GM18868 (cell line): ENCODE measurements around the gene TEX35.
A peak's percentile ranks its signal among the peaks of the same experiment; 100 is the strongest.
"Not testable (repeated sequence)": the region's sequence is repeated elsewhere in the genome, so short reads cannot be mapped to it uniquely, and the experiment has no call there.

Experiments
- ATAC-seq: cut with Tn5 transposase; IDR thresholded peaks from one replicate; pipeline ENCODE4 v1.9.1; 2021; ENCODE audit warnings: mild to moderate bottlenecking, moderate library complexity; ENCODE audit not compliant: unreplicated experiment

The TEX35 gene

GRCh38 chr1:178539291-178539690 lies 26.4 kb downstream of the TEX35 start:
- ATAC-seq, result no peak

GRCh38 chr1:178540204-178540603 lies 27.3 kb downstream of the TEX35 start:
- ATAC-seq, result no peak

DNA sequence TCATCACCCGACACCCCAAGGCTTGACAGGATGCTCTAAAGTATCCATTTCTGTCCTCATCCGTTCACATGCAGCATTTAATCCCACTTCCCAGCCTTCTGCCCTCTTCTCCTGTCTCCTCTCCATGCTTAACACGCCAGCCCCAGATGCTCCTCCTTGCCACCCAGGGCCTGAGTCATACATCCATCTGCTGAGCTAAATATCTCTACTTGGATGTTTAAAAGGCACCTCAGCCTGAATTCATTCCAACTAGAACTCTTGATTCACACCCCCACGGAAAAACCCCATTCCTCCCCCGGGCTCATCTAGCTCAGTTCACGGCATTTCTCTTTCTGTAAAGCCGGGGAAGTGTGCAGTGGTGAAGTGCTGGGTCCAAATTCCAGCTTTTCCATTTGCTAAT lies 27.7 kb downstream of the TEX35 start:
- ATAC-seq, result no peak

DNA sequence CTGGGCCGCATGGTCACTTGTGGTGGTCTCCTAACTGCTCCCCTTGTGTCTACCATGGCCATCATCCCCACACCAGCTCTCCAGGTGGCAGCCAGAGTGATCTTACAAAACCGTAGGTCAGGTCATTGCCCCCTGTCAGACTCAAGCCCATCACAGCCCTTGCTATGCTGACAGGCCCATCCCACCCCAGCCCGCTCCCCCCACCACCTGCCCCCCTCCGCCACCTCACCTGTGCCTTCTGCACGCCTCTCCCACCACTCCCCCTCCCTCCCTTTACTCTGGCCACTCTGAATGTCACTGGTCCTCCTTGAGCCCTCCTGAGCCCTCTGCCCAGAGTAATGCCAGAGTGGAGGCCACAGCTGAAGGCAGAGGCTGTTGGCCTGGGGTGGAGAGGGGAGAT lies 28.5 kb downstream of the TEX35 start:
- no peak for ATAC-seq

DNA sequence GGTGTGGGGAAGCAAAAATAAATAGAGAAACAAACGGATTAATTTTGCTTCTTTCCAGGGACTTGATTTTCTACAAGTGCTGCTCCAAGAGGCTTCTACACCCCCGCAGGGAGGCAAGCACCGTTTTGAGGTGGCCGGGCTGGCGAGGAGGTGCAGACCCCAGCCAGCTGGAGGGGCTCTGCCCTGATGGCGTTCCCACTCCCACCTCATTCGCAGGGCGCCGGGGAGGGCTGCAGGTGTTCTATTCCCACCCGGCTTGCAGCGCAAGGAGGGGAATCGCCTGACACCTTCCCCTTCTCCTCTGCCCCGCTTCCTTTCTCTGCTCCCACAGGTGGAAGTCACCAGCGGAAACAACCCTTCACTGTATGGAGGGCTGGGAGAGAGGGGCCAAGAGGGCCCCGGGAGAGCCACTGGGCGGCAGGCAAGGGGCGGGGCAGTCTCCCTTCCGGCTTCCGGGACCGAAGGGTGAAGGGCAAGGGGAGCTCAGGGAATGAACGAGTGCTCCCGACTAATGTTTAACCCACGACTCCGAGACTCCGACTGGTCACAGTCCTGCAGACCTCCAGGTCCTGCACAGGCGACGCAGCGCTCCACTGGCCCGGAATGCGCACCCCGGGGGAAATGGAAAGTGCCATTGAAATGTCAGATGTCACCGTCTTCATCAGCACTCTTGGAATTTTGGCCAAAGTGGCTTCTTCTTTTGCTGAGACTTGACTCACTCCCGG lies 29.1 kb downstream of the TEX35 start:
- peak; percentile 45 for ATAC-seq

- ATAC-seq, result peak; percentile 86
These were observed 29.8 kb downstream of the TEX35 start for GRCh38 chr1:178542554-178543289.

- ATAC-seq, result peak; percentile 30
These were observed 30.3 kb downstream of the TEX35 start for GRCh38 chr1:178543290-178543607.

- no peak for ATAC-seq
These were observed 31.6 kb downstream of the TEX35 start for GRCh38 chr1:178544531-178544930.

- ATAC-seq, result no peak
These were observed 35.2 kb downstream of the TEX35 start for GRCh38 chr1:178548108-178548507.

DNA sequence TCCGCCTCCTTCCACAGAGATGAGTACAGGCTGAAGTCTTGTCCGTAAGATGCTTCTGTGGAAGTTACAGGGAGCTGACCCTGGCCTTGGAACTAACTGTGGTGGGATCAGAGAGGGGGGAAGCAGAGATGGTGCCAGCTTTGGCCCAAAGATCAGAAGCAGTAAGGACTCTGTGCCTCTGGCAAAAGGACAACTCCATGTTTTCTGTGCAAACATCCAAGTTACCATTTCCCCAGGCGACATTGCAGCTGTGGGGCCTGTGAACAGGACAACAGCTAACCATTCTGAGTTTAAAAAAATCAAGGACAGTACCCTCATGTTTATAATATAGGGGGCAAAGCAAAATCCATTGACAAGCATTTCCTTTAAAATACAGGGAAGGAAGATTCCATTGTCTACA lies 38.4 kb downstream of the TEX35 start:
- ATAC-seq, result no peak

DNA sequence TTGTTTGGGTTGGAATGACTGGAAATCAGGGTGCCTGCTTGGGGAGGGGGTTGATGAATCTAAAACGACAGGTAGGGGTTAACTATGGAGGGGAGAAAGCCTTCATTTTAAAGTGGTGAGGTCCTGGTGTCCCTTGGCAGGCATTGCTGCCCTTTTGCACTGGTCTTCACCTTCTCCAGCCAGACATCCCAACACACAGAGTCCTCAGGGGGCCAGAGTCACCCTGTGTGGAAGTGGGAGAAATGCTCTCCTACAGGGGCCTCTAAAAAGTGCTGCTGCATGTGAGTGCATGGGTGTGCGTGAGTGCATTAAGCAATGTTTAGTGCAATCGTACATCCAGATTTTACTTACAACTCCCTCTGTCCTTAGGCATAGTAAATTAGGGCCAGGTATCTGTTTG lies 39.0 kb downstream of the TEX35 start:
- no peak for ATAC-seq

DNA sequence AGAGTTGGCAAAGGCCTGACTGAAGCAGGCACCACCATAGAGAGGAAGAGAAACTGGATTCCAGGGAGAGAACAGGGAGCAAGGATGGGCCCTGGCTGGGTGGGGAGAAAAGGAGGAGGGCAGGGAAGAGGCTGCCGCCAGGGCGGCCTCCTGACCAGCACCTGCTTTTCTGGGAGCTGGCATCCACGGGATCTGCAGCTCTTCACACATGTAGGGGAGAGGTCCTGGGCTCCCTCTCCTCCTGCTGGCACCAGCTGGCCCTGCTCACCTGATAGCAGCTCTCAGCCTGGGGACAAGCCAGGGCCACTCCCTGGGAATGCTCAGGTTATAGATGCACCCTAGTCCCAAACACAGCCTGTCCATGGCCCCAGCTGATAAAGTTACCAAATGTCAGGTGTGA lies 39.9 kb downstream of the TEX35 start:
- no peak for ATAC-seq

DNA sequence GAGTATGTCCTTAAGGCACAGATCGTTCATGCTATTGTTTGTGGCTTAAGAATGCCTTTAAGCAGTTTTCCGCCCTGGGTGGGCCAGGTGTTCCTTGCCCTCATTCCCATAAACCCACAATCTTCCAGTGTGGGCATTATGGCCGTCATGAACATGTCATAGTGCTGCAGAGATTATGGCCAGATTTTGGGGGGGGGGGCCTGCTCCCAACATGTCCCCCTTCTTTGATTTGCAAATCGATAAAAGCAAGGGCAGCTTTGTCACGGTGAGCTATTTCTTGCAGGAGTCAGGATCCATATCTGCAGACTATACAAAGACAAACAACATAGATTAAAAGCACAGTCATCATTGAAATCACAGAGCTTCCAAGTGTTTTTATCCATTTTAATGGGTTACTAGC lies 41.4 kb downstream of the TEX35 start:
- not testable (repeated sequence) for ATAC-seq

- not testable (repeated sequence) for ATAC-seq
These were observed 42.7 kb downstream of the TEX35 start for GRCh38 chr1:178555613-178556012.

DNA sequence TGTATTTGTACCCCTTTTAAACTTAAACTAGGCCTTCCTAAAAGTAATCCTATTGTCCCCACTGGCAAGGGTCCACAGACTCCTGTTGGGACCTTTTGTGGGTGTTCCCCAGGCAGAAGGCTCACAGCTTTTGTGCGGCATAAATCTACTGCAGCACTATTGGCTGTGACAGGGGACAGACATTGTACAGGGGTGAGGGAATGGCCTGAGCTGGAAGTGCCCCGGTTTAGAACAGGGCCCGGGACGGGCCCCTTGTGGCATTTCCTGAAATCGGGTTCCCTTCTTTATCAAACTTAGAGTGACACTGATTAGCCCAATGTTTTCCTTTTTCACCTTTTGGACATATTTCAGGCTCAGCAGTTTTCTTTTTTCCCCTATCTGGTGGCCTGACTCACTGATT lies 45.9 kb downstream of the TEX35 start:
- not testable (repeated sequence) for ATAC-seq

GRCh38 chr1:178560871-178561376 lies 48.0 kb downstream of the TEX35 start:
- ATAC-seq, result no peak

DNA sequence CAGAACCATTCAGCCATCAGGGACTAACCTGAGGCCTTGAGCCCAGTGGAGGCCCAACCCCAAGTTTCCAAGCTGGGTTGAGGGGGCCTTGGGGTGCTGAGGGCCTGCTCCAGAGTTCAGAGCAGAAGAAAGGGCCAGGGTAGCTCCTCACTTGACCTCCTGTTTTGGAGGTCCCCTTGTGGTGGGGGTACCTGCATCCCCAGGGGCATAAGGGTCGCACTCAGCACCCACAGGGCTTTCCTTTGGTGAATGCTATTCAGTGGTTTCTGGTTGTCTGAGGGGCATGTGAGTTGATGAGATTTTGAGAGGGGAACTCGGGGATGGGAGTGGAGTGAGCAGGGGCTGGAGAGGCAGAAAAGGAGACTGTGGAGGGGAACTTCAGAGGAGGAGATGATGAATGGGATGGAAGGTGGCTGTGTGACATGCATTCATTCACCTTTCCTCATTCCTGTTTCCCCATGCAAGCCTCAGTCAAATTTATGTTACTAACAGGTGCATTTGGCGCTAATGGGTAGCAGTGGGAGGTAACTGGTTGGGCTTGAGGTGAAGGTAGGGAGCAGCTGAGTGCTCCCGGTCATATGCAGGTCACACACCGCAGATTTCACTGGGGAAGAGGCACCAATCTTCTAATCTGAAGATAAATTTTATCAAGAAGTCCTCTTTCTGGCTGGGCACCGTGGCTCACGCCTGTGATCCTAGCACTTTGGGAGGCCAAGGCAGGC lies 50.4 kb downstream of the TEX35 start:
- ATAC-seq, result no peak

- no peak for ATAC-seq
These were observed 51.3 kb downstream of the TEX35 start for GRCh38 chr1:178564086-178564782.

DNA sequence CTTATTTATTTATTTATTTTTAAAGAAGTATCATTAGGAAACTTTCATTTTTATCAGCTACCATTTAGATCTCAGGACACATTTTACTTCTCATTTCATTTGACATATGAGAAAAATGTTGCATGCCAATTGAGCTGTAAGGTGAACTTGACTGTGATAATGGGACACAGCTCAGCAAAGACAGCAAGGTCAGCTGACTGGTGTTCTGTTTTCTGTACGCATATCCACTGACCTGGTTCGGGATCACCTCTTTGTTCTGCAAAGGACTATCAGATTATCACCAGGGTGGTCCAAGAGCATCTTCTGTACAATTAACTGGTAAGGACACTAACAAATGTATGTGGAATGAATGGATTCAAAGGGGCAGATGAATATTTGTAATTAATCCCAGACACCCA lies 51.9 kb downstream of the TEX35 start:
- no peak for ATAC-seq

DNA sequence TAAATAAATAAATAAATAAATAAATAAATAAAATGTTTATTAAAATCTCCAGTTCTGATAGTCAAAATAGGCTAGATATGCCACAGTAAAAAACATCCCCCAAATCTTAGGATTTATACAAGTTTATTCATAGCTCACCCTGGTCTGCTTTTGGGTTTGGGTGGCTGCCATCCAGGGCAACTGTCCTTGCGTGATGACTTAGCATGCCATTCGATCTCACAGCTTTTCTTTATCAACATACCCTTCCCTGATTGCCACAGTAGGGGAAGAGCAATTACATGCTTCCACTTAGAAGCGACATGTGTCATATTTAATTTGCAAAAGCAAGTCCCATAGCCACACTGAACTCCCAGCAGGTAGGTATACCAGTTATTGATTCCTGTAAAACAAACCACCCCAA lies 52.7 kb downstream of the TEX35 start:
- ATAC-seq, result no peak

GRCh38 chr1:178566187-178566586 lies 53.3 kb downstream of the TEX35 start:
- ATAC-seq, result peak; percentile 97
